ENCODE data around the gene ADGRB3. TPM values are rescaled to one million over a fixed set of nuclear protein-coding genes. Genes with fewer than 3 reads are reported as not detected.

Gene ADGRB3
- total RNA-seq, 1 donor from 2014 or later, result 3.5 TPM

DNA sequence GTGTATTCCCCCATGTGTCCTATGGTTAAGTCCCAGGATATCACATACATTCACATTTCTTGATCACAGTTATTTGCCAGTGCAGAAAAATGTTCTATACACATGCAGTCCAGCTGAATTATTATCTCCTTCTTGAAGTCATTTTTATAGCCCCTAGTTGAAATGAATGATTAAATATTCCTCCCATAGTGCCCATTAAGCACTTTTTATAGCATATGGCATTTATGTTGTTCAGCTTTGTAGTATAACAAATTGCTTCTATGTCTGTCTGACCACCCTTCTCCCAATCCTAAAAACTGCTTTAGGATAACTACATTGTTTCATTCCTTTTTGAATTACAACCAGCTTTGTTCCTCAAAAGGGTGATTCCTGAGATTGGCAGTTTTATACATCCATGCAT, 123.5 kb downstream of the ADGRB3 start:
- Histone ChIP-seq H3K4me3 (no peak overlapping the region), H3K4me1 (no peaks in the 10 kb centered on the region), H3K36me3 (no peaks in the 10 kb centered on the region), H3K27ac (no peak overlapping the region), H3K27me3 (no peaks in the 10 kb centered on the region), H3K9me3 (no peaks in the 10 kb centered on the region)
- TF ChIP-seq, protein P1, sequence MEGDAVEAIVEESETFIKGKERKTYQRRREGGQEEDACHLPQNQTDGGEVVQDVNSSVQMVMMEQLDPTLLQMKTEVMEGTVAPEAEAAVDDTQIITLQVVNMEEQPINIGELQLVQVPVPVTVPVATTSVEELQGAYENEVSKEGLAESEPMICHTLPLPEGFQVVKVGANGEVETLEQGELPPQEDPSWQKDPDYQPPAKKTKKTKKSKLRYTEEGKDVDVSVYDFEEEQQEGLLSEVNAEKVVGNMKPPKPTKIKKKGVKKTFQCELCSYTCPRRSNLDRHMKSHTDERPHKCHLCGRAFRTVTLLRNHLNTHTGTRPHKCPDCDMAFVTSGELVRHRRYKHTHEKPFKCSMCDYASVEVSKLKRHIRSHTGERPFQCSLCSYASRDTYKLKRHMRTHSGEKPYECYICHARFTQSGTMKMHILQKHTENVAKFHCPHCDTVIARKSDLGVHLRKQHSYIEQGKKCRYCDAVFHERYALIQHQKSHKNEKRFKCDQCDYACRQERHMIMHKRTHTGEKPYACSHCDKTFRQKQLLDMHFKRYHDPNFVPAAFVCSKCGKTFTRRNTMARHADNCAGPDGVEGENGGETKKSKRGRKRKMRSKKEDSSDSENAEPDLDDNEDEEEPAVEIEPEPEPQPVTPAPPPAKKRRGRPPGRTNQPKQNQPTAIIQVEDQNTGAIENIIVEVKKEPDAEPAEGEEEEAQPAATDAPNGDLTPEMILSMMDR (IDR thresholded peaks at IDR 0.05), result no peak
- ATAC-seq (no peak), DNase-seq (no peak)
- intact Hi-C loops (cut with DNase I), result no loop called here

DNA sequence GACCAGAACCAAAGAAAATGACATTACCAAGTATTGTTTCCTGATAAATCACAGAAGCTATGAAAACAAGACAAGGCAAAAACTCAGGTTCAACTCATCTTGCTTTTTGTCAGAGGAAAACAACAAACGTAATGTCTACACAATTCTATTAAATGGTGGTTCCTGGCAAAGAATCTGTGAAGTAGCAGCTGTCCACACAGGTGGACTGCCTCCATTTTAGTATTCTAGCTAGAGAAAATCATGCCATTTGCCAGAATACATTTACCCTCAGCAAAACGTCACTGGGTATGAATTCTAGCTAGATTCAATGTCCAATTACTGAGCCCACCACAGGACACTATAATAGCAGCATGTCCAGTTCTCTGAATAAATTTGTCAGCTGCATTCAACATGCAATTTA, 125.4 kb downstream of the ADGRB3 start:
- DNase-seq (no peak), ATAC-seq (no peak)
- H3K36me3 ChIP-seq, result no peaks in the 10 kb centered on the region
- intact Hi-C loops (cut with DNase I), result no loop called here
- TF ChIP-seq, protein P1 (IDR thresholded peaks at IDR 0.05), result no peak
- H3K4me1 ChIP-seq, result no peaks in the 10 kb centered on the region
- H3K27me3 ChIP-seq, result no peaks in the 10 kb centered on the region
- H3K9me3 ChIP-seq, result no peaks in the 10 kb centered on the region
- no peak overlapping the region for H3K27ac ChIP-seq
- H3K4me3 ChIP-seq, result no peak overlapping the region

GRCh38 chr6:68760941-68761676, 126.0 kb downstream of the ADGRB3 start:
- no peak for DNase-seq
- H3K4me3 ChIP-seq, result no peak overlapping the region
- no peak for ATAC-seq
- no peaks in the 10 kb centered on the region for H3K9me3 ChIP-seq
- H3K4me1 ChIP-seq, result no peaks in the 10 kb centered on the region
- H3K36me3 ChIP-seq, result no peaks in the 10 kb centered on the region
- H3K27me3 ChIP-seq, result no peaks in the 10 kb centered on the region
- intact Hi-C loops (cut with DNase I), result no loop called here
- TF ChIP-seq, protein P1 (IDR thresholded peaks at IDR 0.05), result no peak
- H3K27ac ChIP-seq, result no peak overlapping the region

DNA sequence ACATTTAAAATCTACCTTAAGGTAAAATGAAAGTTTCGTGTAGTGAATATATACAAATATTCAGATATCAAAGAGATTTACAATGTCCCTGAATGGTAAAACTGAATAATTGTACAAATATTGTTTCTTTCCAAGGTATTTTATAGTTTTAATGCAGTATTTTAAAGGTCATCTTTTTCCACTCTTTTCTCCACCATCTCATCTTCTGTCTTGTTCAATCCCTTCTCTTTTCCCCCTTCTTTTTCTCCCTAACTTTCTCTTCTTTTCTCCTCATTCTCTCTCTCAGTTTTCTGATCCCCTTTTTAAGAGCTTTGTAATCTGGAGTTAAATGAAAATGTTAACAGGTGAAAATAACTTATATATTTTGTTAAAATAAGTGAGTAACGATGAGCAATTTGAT, 126.9 kb downstream of the ADGRB3 start:
- Histone ChIP-seq H3K4me3 (no peak overlapping the region), H3K9me3 (no peaks in the 10 kb centered on the region), H3K4me1 (no peaks in the 10 kb centered on the region), H3K36me3 (no peaks in the 10 kb centered on the region), H3K27me3 (no peaks in the 10 kb centered on the region), H3K27ac (no peak overlapping the region)
- ATAC-seq (no peak), DNase-seq (no peak)
- TF ChIP-seq, protein P1 (IDR thresholded peaks at IDR 0.05), result no peak
- intact Hi-C loops (cut with DNase I), result no loop called here

DNA sequence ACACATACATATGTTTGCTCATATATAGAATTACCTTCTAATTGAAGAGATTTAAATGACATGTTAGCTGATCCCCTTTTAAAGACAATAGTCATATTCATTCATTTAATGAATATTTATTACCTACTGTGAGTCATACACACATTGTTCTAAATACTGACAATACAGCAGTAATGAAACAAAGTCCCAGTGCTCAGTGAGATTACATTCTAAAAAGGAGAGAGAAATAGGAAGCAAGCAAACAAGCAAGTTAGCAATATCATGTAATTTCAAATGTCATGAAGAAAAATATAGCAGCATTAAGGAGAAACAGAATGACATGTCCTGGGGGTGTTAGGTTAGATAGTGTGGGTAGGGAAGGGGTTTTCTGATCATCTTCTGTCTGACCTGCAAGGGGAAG, 136.3 kb downstream of the ADGRB3 start:
- H3K27ac ChIP-seq, result no peak overlapping the region
- intact Hi-C loops (cut with DNase I), result no loop called here
- no peak for ATAC-seq
- TF ChIP-seq, protein P1 (IDR thresholded peaks at IDR 0.05), result no peak
- H3K4me1 ChIP-seq, result no peaks in the 10 kb centered on the region
- no peak for DNase-seq
- no peak overlapping the region for H3K4me3 ChIP-seq
- H3K27me3 ChIP-seq, result no peaks in the 10 kb centered on the region
- H3K9me3 ChIP-seq, result no peaks in the 10 kb centered on the region
- no peaks in the 10 kb centered on the region for H3K36me3 ChIP-seq

DNA sequence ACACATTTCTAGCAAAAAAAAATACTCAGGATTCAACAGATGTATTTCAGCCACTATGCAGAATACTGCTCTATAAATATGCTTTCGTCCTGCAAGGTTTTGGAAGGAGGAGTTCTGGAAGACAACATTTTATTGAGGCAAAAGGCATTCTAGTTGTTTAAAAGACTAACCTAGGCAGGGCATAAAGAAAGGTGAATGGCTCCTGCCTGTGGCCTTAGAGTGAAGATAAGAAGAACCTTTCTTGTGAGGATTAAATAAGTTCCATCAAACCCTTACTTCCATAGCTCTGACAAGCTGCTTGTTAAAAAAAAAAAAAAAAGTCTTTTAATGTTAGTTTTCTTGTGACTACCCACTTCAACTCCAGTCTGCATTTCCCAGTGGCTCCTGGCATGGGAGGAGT, 139.8 kb downstream of the ADGRB3 start:
- TF ChIP-seq, protein P1 (IDR thresholded peaks at IDR 0.05), result no peak
- Histone ChIP-seq H3K4me1 (no peaks in the 10 kb centered on the region), H3K36me3 (no peaks in the 10 kb centered on the region), H3K27ac (no peak overlapping the region), H3K4me3 (no peak overlapping the region), H3K27me3 (no peaks in the 10 kb centered on the region), H3K9me3 (no peaks in the 10 kb centered on the region)
- DNase-seq (no peak), ATAC-seq (no peak)
- intact Hi-C loops (cut with DNase I), result no loop called here

All from upper lobe of right lung (tissue), 1 donor.